Stimulated activated effector memory CD8-positive, alpha-beta T cell treated with anti-CD3 and anti-CD28 coated beads, Interleukin-12 subunit alpha, Interleukin-12 subunit beta, amount 100 ng/mL, for 72 hours (primary cell): ENCODE results near the gene RBM33.
"Not testable (repeated sequence)": the region's sequence is repeated elsewhere in the genome, so short reads cannot be mapped to it uniquely, and the experiment has no call there.

Source experiments
- ATAC-seq: fragments of 150-1000 bp; cut with Tn5 transposase; 2 replicates; pipeline ENCODE4 v1.10.0; 2021
- DNase-seq, 2 donors: peaks; one replicate each; pipeline ENCODE4 v3.0.0; 2021 to 2022; ENCODE audit warnings: low spot score in 2 of 2
- H3K27ac Mint-ChIP-seq: one replicate; pipeline ENCODE4 v1.8.0; 2022; ENCODE audit warnings: mild to moderate bottlenecking, mixed read lengths
- H3K36me3 Mint-ChIP-seq: one replicate; pipeline ENCODE4 v1.8.0; 2022; ENCODE audit warnings: mild to moderate bottlenecking, mixed read lengths
- H3K4me1 Mint-ChIP-seq: one replicate; pipeline ENCODE4 v1.8.0; 2022; ENCODE audit warnings: mixed read lengths
- H3K4me3 Mint-ChIP-seq: one replicate; pipeline ENCODE4 v1.8.0; 2022; ENCODE audit warnings: mild to moderate bottlenecking, mixed read lengths
- H3K9me3 Mint-ChIP-seq: one replicate; pipeline ENCODE4 v1.8.0; 2022; ENCODE audit warnings: mixed read lengths

Gene RBM33

GRCh38 chr7:155686620-155687324 lies 42.3 kb downstream of the RBM33 start:
- H3K9me3 Mint-ChIP-seq, H3K27ac Mint-ChIP-seq, H3K4me3 Mint-ChIP-seq, ATAC-seq, DNase-seq: not testable (repeated sequence)
- peaks cover 58% of the 10 kb centered on the region for H3K4me1 Mint-ChIP-seq
- H3K36me3 Mint-ChIP-seq, result peaks cover 72% of the 10 kb centered on the region

- not testable (repeated sequence) for H3K27ac Mint-ChIP-seq, H3K4me3 Mint-ChIP-seq, ATAC-seq, H3K9me3 Mint-ChIP-seq, DNase-seq
- peaks cover 57% of the 10 kb centered on the region for H3K36me3 Mint-ChIP-seq
- H3K4me1 Mint-ChIP-seq, result peaks cover 59% of the 10 kb centered on the region
Observed at GRCh38 chr7:155688237-155688636, 43.8 kb downstream of the RBM33 start.

- not testable (repeated sequence) for ATAC-seq, H3K27ac Mint-ChIP-seq, H3K4me3 Mint-ChIP-seq, DNase-seq, H3K9me3 Mint-ChIP-seq
- peaks cover 34% of the 10 kb centered on the region for H3K36me3 Mint-ChIP-seq
- peaks cover 55% of the 10 kb centered on the region for H3K4me1 Mint-ChIP-seq
Observed at GRCh38 chr7:155690655-155691054, 46.2 kb downstream of the RBM33 start.

- ATAC-seq, result peak; percentile 51
- no peaks in the 10 kb centered on the region for H3K9me3 Mint-ChIP-seq
- no peak overlapping the region for H3K4me3 Mint-ChIP-seq
- H3K4me1 Mint-ChIP-seq, result peaks cover 72% of the 10 kb centered on the region
- H3K36me3 Mint-ChIP-seq, result peaks cover 27% of the 10 kb centered on the region
- H3K27ac Mint-ChIP-seq, result no peak overlapping the region
- DNase-seq, result no peak
Observed at GRCh38 chr7:155692317-155692716, 47.9 kb downstream of the RBM33 start.

GRCh38 chr7:155693826-155694225 lies 49.4 kb downstream of the RBM33 start:
- peaks cover 68% of the 10 kb centered on the region for H3K4me1 Mint-ChIP-seq
- DNase-seq (no peak), ATAC-seq (no peak)
- no peaks in the 10 kb centered on the region for H3K9me3 Mint-ChIP-seq
- peaks cover 27% of the 10 kb centered on the region for H3K36me3 Mint-ChIP-seq
- H3K27ac Mint-ChIP-seq, result no peak overlapping the region
- H3K4me3 Mint-ChIP-seq, result no peak overlapping the region

GRCh38 chr7:155694851-155695250 lies 50.4 kb downstream of the RBM33 start:
- no peak overlapping the region for H3K27ac Mint-ChIP-seq
- H3K9me3 Mint-ChIP-seq, result no peaks in the 10 kb centered on the region
- H3K4me3 Mint-ChIP-seq, result no peak overlapping the region
- peaks cover 31% of the 10 kb centered on the region for H3K36me3 Mint-ChIP-seq
- ATAC-seq, result no peak
- H3K4me1 Mint-ChIP-seq, result peaks cover 67% of the 10 kb centered on the region
- DNase-seq, result no peak

GRCh38 chr7:155696747-155697146 lies 52.3 kb downstream of the RBM33 start:
- Mint-ChIP-seq H3K9me3 (no peaks in the 10 kb centered on the region), H3K4me3 (no peak overlapping the region), H3K27ac (peak overlapping the region; percentile 70), H3K4me1 (peaks cover 57% of the 10 kb centered on the region), H3K36me3 (peaks cover 33% of the 10 kb centered on the region)
- no peak for DNase-seq
- ATAC-seq, result no peak

GRCh38 chr7:155698633-155699032 lies 54.2 kb downstream of the RBM33 start:
- ATAC-seq, result no peak
- no peak for DNase-seq
- Mint-ChIP-seq H3K9me3 (no peaks in the 10 kb centered on the region), H3K4me1 (peaks cover 63% of the 10 kb centered on the region), H3K36me3 (peaks cover 52% of the 10 kb centered on the region), H3K4me3 (no peak overlapping the region), H3K27ac (no peak overlapping the region)

GRCh38 chr7:155699180-155699579 lies 54.7 kb downstream of the RBM33 start:
- Mint-ChIP-seq H3K36me3 (peaks cover 58% of the 10 kb centered on the region), H3K4me3 (no peak overlapping the region), H3K27ac (no peak overlapping the region), H3K4me1 (peaks cover 58% of the 10 kb centered on the region), H3K9me3 (no peaks in the 10 kb centered on the region)
- ATAC-seq, result no peak
- no peak for DNase-seq

- DNase-seq (no peak), ATAC-seq (no peak)
- H3K9me3 Mint-ChIP-seq, result no peaks in the 10 kb centered on the region
- H3K27ac Mint-ChIP-seq, result no peak overlapping the region
- peaks cover 46% of the 10 kb centered on the region for H3K4me1 Mint-ChIP-seq
- no peak overlapping the region for H3K4me3 Mint-ChIP-seq
- H3K36me3 Mint-ChIP-seq, result peaks cover 65% of the 10 kb centered on the region
Observed at GRCh38 chr7:155700847-155701246, 56.4 kb downstream of the RBM33 start.

- Mint-ChIP-seq H3K4me1 (peaks cover 40% of the 10 kb centered on the region), H3K27ac (peak overlapping the region; percentile 30), H3K9me3 (no peaks in the 10 kb centered on the region), H3K4me3 (no peak overlapping the region), H3K36me3 (peaks cover 59% of the 10 kb centered on the region)
- DNase-seq (no peak), ATAC-seq (no peak)
Observed at GRCh38 chr7:155701972-155702544, 57.6 kb downstream of the RBM33 start.

GRCh38 chr7:155702616-155703015 lies 58.2 kb downstream of the RBM33 start:
- Mint-ChIP-seq H3K4me1 (peaks cover 35% of the 10 kb centered on the region), H3K36me3 (peaks cover 58% of the 10 kb centered on the region), H3K27ac (peak overlapping the region; percentile 30), H3K9me3 (no peaks in the 10 kb centered on the region), H3K4me3 (no peak overlapping the region)
- DNase-seq (no peak), ATAC-seq (no peak)

GRCh38 chr7:155705623-155706360 lies 61.3 kb downstream of the RBM33 start:
- Mint-ChIP-seq H3K36me3 (peaks cover 41% of the 10 kb centered on the region), H3K27ac (no peak overlapping the region), H3K4me1 (peaks cover 18% of the 10 kb centered on the region), H3K4me3 (no peak overlapping the region), H3K9me3 (no peaks in the 10 kb centered on the region)
- DNase-seq (no peak), ATAC-seq (no peak)

GRCh38 chr7:155706376-155706775 lies 61.9 kb downstream of the RBM33 start:
- no peak for ATAC-seq
- Mint-ChIP-seq H3K9me3 (no peaks in the 10 kb centered on the region), H3K4me1 (peaks cover 18% of the 10 kb centered on the region), H3K36me3 (peaks cover 35% of the 10 kb centered on the region), H3K27ac (no peak overlapping the region), H3K4me3 (no peak overlapping the region)
- DNase-seq, result no peak

GRCh38 chr7:155709453-155709852 lies 65.0 kb downstream of the RBM33 start:
- peaks cover 30% of the 10 kb centered on the region for H3K4me1 Mint-ChIP-seq
- ATAC-seq (no peak), DNase-seq (no peak)
- no peak overlapping the region for H3K4me3 Mint-ChIP-seq
- peaks cover 4% of the 10 kb centered on the region for H3K36me3 Mint-ChIP-seq
- H3K27ac Mint-ChIP-seq, result no peak overlapping the region
- no peaks in the 10 kb centered on the region for H3K9me3 Mint-ChIP-seq

GRCh38 chr7:155710031-155710430 lies 65.6 kb downstream of the RBM33 start:
- Mint-ChIP-seq H3K9me3 (no peaks in the 10 kb centered on the region), H3K36me3 (no peaks in the 10 kb centered on the region), H3K4me1 (peaks cover 36% of the 10 kb centered on the region), H3K27ac (no peak overlapping the region), H3K4me3 (no peak overlapping the region)
- DNase-seq (no peak), ATAC-seq (no peak)
